MCF 10A (cell line): ENCODE data around the gene NTM. TPM values are rescaled to one million over a fixed set of nuclear protein-coding genes. Genes with fewer than 3 reads are reported as not detected.

Experiments
- BruUV-seq: library from RNA; stranded (reverse); fragments of 400-500 nt; replicated peaks from 2 replicates; lab custom pipeline; 2021; lab: Mats Ljungman, UMichigan
- CTCF ChIA-PET: fragments of 300-600 bp; sonication (Branson Sonifier 250); formaldehyde crosslinking; extraction: SDS; loops from one replicate; lab custom pipeline; 2021; ENCODE audit warnings: antibody characterized with exemption, inconsistent platforms; lab: Yijun Ruan, JAX
- POLR2A ChIA-PET: fragments of 300-600, 350-650 bp; sonication (Branson Sonifier 250); formaldehyde crosslinking; extraction: SDS; loops from one replicate; lab custom pipeline; 2020; ENCODE audit warnings: antibody characterized with exemption, inconsistent platforms; lab: Yijun Ruan, JAX
- DNase-seq: peaks from one replicate; pipeline ENCODE4 v3.0.0-alpha.2; 2018; ENCODE audit not compliant: unreplicated experiment
- H3K27ac Mint-ChIP-seq: one replicate; pipeline ENCODE4 v1.8.0; 2022; ENCODE audit warnings: mild to moderate bottlenecking, low read depth, mixed read lengths; ENCODE audit not compliant: unreplicated experiment
- H3K27me3 Mint-ChIP-seq: one replicate; pipeline ENCODE4 v1.8.0; 2022; ENCODE audit warnings: mixed read lengths; ENCODE audit not compliant: insufficient read depth, unreplicated experiment
- H3K36me3 Mint-ChIP-seq: one replicate; pipeline ENCODE4 v1.8.0; 2022; ENCODE audit warnings: mild to moderate bottlenecking, moderate library complexity, mixed read lengths; ENCODE audit not compliant: insufficient read depth, unreplicated experiment
- H3K4me1 Mint-ChIP-seq: one replicate; pipeline ENCODE4 v1.8.0; 2022; ENCODE audit warnings: mixed read lengths; ENCODE audit not compliant: insufficient read depth, unreplicated experiment
- H3K4me3 Mint-ChIP-seq: one replicate; pipeline ENCODE4 v1.8.0; 2022; ENCODE audit warnings: mild to moderate bottlenecking, moderate library complexity, mixed read lengths; ENCODE audit not compliant: unreplicated experiment
- H3K9me3 Mint-ChIP-seq: one replicate; pipeline ENCODE4 v1.8.0; 2022; ENCODE audit warnings: mixed read lengths; ENCODE audit not compliant: unreplicated experiment
- CTCF ChIP-seq: fragments of 200-600 bp; IDR thresholded peaks from one replicate; pipeline ENCODE4 v1.8.0; 2022; ENCODE audit warnings: antibody characterized with exemption, mild to moderate bottlenecking; ENCODE audit not compliant: unreplicated experiment
- intact Hi-C: fragments of 100-400 bp; cut with micrococcal nuclease; formaldehyde crosslinking; loops from 2 replicates; pipeline ENCODE4 v1.14.1; 2022
- total RNA-seq: library from RNA; stranded (reverse); gene quantifications from 2 replicates; pipeline ENCODE4 v1.2.3, GENCODE V29; 2022

NTM gene
- total RNA-seq, 1 experiment from 2014 or later, result not detected

- no peak for DNase-seq
- ChIA-PET CTCF (no interaction called here), POLR2A (no interaction called here)
- Mint-ChIP-seq H3K27ac (no peak overlapping the region), H3K4me3 (no peak overlapping the region), H3K36me3 (no peaks in the 10 kb centered on the region), H3K9me3 (peaks cover 49% of the 10 kb centered on the region), H3K27me3 (no peaks in the 10 kb centered on the region), H3K4me1 (no peaks in the 10 kb centered on the region)
- no TSS peak for BruUV-seq
- no peak for TF ChIP-seq CTCF
- intact Hi-C loops, result no loop called here
Observed at GRCh38 chr11:131776211-131776610, 405.8 kb downstream of the NTM start.

GRCh38 chr11:131785801-131786200 is 415.4 kb downstream of the NTM start:
- no TSS peak for BruUV-seq
- Mint-ChIP-seq H3K27ac (no peak overlapping the region), H3K9me3 (peaks cover 43% of the 10 kb centered on the region), H3K27me3 (no peaks in the 10 kb centered on the region), H3K4me3 (no peak overlapping the region), H3K4me1 (no peaks in the 10 kb centered on the region), H3K36me3 (peaks cover 6% of the 10 kb centered on the region)
- ChIA-PET POLR2A (no interaction called here), CTCF (interaction anchor here (0.6 kb wide), 1 partner anchor 1421 kb away, joined by 3 read pairs; no protein-coding TSS in a partner anchor)
- DNase-seq, result no peak
- intact Hi-C loops, result no loop called here
- no peak for TF ChIP-seq CTCF

- intact Hi-C loops, result no loop called here
- POLR2A ChIA-PET, result no interaction called here
- no peak for TF ChIP-seq CTCF
- CTCF ChIA-PET, result interaction anchor here (0.6 kb wide), 1 partner anchor 319 kb away, joined by 3 read pairs; no protein-coding TSS in a partner anchor
- no peak for DNase-seq
- no peak overlapping the region for H3K4me3 Mint-ChIP-seq
- no peaks in the 10 kb centered on the region for H3K27me3 Mint-ChIP-seq
- H3K27ac Mint-ChIP-seq, result no peak overlapping the region
- H3K4me1 Mint-ChIP-seq, result no peaks in the 10 kb centered on the region
- peaks cover 6% of the 10 kb centered on the region for H3K36me3 Mint-ChIP-seq
- peaks cover 43% of the 10 kb centered on the region for H3K9me3 Mint-ChIP-seq
- no TSS peak for BruUV-seq
Observed at GRCh38 chr11:131787119-131787518, 416.7 kb downstream of the NTM start.

- Mint-ChIP-seq H3K9me3 (peaks cover 41% of the 10 kb centered on the region), H3K27ac (no peak overlapping the region), H3K4me3 (no peak overlapping the region), H3K4me1 (no peaks in the 10 kb centered on the region), H3K36me3 (peaks cover 6% of the 10 kb centered on the region), H3K27me3 (no peaks in the 10 kb centered on the region)
- ChIA-PET CTCF (no interaction called here), POLR2A (no interaction called here)
- BruUV-seq, result no TSS peak
- DNase-seq, result no peak
- no peak for TF ChIP-seq CTCF
- intact Hi-C loops, result no loop called here
Observed at GRCh38 chr11:131790586-131790985, 420.2 kb downstream of the NTM start.
